HG02938 (cell line): Measurements from ENCODE around the gene USP22.
A peak's percentile ranks its signal among the peaks of the same experiment; 100 is the strongest.
"Not testable (repeated sequence)": the region's sequence is repeated elsewhere in the genome, so short reads cannot be mapped to it uniquely, and the experiment has no call there.

ENCODE experiments used
- ATAC-seq: cut with Tn5 transposase; IDR thresholded peaks from one replicate; pipeline ENCODE4 v1.9.1; 2021; ENCODE audit warnings: mild to moderate bottlenecking, moderate library complexity; ENCODE audit not compliant: unreplicated experiment

Gene USP22

DNA sequence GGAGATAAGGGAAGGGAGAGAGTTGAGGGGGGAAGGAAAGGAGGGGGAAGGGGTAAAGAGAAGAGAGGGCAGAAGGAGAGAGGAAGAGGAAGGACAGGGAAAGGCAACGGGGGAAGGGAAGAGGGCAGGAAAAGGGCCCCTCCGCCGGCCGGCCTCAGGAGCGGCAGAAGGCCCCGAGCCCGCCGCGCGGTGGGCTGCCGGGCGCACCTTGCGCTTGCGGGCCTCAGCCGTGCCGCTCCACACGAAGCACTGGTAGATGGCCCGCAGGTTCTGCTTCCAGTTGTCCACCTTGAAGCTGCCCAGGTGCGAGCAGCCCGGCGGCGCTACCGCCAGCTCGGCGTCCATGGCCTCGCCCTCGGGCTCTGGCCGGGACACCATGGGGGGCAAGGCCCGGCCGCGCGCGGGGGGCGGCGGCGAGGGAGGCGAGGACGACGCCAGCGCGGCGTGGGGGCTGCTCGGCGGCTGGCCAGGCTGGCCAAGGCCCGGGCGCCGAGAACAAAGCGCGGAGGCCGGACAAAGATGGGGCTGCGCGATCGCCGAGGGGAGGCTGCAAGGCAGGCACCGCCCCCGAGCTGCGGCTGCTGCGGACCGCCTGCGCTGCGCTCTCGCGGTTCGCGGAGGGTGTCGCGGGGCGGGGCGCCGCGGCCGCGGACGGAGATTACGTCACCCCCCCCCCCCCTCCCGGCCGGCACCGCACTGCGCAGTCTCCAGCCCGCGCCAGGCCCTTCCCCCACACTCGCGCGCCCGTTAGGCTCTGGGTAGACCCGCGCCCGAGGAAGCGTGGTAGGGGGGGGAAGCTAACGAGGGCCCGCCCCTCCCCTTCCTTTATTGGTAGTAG is at the start of gene USP22:
USP22 (minus strand) TSS at position 554 of the 838 bp plus-strand sequence; CDS start at position 378, 176 bp downstream.
- peak; percentile 43 for ATAC-seq

DNA sequence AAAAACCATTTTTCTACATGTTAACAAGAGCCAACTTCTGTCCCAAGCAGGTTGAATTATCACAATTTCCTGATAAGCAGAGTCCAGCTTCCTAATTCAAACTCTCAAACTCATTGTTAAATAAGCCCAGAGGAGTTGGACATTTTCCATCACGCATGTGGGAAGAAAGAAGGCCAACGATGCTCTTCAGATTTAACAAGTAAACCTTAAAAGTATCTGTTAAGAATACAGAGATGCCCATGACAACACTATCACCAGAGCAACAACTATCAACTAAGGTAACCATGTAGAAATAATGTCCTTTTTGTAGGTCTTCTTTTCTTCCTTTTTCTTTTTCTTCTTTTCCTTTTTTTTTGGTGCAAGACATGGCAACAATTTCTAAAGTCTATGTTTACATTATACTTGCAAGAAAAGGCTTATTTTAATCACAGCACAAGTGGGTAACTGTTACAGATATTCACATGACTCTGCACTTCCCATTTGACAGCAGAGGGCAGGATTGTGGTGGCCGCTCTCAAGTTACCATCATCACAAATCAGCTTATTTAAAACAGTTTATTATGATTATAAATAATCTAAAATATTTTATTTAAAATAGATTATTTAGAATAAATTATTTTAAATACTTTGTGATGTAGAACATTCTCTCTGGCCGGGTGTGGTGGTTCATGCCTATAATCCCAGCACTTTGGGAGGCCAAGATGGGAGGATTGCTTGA is 48.2 kb upstream of the USP22 start:
- ATAC-seq: no peak

DNA sequence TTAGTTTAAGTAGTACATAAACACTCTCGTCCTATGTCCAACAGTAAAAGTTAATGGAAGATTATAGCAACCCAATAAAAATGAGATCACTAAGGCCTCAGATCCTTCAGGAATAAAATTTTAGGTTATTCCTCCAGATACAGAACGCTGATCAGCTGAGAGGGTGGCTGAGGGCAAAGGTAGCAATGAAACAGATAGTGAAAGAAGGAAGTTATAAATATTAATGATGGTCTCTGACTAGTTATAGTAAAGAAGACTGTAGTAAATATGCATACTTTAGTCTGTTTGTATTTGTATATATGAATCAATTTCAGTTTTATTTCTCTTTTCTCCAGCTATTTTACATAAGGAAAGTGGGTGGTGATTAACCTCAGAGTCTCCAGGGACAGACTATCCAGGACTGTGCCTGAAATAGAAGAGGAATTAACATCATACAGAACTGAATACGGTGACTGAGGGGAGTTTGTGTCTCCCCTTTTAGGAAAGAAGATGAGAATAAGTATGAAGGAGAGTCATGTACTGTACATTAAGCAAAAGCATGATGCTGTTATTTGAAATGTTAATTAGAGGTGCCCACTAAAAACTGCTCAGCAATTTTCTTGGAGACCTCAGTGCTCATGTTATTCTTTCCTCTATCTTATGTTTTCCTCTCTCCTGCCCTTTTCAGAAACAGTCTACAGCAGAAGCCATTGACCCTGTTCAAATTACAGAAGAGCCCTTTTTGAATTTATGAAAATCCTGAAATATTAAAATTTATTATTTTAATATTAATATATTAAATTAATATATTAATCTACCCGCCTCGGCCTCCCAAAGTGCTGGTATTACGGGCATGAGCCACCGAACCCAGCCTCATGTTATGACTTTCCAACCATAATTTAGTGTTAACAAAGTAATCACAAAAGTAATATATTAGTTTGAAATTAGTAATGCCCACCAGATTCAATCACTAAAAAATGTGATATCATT is 47.4 kb upstream of the USP22 start:
- peak; percentile 49 for ATAC-seq

DNA sequence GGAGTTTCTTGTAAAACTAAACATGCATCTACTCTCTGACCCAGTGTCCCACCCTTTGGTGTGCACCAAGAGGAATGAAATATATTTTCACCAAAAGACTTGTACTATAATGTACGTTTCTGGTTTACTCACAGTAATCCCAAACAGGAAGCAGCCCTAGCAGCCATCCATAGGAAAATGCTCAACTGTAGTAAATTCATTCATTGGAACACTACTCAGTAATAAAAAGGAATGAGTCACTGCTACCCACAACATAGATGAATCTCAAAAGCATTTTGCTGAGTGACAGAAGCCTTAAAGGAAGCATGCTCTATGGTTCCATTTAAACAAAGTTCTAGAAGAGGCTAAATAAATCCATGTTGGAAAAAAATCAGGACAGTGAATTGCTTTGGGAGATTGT is 46.3 kb upstream of the USP22 start:
- ATAC-seq: no peak

DNA sequence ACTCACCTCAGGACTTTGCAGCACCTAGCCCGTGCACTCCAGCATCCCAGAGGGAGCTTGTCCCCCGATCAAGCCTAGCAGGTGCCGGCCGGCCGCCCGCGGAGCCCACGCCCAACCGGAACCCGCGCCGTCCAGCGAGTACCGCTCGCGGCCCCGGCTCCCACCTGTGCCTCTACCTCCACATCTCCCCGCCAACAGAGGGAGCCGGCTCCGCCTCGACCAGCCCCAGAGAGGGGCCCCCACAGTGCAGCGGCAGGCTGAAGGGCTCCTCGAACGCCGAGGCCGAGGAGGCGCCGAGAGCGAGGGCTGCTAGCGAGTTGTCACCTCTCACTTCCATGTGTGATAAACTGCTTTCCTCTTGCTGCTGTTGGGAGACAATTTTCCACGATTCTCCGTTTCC is 42.9 kb upstream of the USP22 start:
- no peak for ATAC-seq

DNA sequence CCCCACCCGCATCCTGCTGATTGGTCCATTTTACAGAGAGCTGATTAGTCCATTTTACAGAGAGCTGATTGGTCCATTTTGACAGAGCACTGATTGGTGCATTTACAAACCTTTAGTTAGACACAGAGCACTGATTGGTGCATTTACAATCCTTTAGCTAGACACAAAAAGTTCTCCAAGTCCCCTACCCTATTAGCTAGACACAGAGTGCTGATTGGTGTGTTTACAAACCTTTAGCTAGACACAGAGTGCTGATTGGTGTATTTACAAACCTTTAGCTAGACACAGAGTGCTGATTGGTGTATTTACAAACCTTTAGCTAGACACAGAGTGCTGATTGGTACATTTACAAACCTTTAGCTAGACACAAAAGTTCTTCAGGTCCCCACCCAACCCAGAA is 42.5 kb upstream of the USP22 start:
- not testable (repeated sequence) for ATAC-seq

DNA sequence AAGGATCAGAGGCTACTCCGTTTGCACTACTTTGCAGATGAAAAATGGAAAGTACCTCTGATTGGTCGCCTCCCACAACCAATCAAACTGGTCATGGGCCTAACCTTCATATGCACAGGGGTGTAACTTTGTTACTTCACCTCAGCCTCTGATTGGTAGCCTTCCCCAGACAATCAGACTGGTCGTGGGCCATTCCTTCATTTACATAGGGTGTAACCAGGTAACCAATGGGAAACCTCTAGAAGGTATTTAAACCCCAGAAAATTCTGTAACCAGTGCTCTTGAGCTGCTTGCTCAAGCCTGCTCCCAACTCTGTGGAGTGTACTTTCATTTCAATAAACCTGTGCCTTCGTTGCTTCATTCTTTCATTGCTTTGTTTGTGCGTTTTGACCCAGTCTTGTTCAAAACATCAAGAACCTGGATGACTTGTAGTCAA is 39.2 kb upstream of the USP22 start:
- no peak for ATAC-seq

DNA sequence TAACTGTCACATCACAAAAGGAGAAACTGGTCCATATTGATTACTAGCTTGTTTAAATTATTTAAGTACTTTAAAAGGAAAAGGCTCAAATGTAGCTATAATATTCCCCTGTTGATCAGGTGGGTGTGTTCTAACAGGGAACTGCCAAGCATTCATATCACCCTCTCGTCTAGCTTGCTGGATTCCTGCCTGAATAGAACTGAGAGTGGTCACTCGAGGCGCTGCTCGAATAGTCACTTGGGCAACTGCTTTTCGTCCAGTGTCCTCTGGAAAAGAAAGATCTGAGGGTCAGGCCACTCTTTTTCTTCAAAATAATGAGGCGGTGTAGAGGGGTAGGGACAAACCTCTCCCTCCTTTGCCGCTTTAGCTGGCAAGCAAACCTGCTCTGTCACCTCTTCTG is 36.4 kb upstream of the USP22 start:
- no peak for ATAC-seq

DNA sequence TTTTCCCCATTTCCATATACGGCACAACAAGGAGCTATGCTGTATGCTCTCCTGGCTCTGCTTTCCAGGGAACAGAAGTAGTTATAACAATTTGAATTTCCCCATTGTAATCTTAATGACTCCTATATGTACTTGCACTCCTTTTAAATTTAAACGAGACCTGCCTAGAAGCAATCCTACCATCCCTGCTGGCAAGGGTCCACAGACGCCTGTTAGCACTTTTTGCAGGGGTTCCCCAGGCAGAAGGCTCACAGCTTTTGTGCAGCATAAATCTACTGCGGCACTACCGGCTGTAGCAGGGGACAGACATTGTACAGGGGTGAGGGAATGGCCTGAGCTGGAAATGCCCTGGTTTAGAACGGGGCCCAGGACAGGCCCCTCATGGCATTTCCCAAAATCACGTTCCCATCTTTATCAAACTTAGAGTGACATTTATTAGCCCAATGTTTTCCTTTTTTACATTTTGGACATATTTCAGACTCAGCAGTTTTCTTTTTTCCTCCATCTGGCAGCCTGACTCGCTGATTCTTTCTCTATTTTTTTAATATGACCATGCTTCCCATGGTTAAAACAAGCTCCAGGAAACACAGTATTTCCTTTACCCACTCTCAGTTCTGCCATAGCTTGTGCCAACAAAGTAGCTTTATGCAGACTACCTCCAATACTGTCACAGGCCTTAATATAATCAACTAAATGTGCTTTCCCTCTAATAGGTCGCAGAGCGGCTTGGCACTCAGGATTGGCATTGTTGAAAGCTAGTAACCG is 35.4 kb upstream of the USP22 start:
- ATAC-seq: no peak

DNA sequence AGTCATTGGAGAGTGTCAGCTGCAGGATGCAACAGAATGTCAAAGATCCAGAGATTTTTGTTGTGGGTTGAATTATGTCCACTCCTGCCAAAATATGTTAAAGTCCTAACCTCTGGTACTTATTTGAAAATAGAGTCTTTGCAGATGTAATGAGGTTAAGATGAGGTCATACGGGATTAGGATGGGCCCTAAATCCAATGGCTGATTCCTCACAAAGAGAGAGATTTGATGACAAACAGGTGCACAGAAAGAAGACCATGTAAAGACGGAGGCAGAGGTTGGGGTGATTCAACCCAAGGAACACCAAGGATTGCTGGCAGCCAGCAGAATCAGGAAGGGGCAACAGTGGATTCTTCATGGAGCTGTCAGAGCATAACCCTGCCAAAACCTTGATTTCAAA is 34.5 kb upstream of the USP22 start:
- ATAC-seq: no peak

DNA sequence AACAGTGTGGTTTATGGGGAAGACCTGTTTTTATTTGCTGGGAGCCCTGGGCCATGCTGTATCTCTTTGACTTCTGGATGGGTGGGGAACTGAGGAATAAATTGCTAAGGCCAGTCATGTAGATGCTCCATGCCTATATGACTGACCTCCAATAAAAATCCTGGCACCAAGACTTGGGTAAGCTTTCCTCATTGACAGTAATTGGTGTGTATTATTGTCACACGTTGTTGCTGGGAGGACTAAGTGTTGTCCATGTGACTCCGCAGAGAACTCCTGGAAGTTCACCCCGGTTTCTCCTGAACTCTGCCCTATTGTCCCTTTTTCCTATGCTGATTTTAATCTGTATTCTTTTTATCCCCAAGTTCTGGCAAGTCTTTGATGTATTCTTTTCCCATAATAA is 33.4 kb upstream of the USP22 start:
- ATAC-seq: no peak

DNA sequence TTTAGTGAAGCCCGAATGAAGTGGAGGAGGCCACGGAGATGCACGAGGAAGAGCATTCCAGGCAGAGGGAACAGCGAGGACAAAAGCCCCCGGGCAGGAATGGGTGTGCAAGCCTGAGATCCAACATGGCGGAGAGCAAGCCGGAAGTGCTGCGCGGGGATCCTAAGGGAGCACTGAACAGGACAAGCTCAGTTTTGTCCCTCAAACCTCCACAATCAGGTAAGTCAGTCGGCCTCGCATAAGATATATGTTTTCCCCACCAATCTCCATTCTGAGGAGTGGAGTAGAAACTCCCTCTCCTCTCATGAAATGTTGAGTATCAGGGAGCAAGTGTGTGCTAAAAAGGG is 32.9 kb upstream of the USP22 start:
- ATAC-seq: no peak

DNA sequence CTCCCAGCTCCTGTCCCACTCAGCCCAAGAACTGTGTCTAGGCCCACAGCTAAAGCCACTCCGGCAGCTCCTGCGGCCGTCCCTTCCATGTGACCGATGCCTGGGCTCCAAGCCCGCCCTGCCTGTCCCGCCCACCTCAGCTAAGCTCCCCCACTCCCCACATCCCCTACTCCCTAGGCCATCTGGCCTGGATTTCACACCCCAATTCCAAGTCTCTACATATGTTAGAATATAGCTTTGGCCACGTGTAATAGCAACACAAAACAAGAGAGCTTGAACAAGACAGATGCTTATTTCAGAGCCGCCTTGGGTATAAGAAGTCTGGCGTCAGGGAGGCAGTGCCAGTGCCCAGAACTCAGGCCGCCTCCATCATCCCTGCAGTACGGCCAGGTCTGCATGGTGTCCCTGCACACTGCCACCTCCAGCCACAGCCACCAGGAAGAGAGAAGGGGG is 30.0 kb upstream of the USP22 start:
- ATAC-seq: no peak

DNA sequence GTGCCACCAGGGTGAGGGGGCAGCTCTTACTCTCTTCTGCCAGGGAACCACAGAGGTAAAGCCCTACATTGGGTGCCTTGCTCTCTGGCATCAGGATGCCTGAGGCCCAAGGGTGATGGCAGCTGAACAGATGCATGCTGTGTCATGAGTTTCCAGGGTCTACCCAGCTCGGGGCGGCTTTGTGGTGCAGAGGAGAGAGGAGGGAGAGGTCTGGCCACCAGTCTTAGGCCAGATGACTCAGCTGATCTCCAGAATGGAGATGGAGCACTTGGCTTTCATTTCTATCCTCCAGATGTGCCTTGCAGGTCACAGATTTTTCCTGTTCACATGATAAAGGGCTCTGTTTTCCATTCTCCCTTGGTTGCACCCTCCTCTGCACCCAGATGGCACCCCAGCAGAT is 23.6 kb upstream of the USP22 start:
- no peak for ATAC-seq

DNA sequence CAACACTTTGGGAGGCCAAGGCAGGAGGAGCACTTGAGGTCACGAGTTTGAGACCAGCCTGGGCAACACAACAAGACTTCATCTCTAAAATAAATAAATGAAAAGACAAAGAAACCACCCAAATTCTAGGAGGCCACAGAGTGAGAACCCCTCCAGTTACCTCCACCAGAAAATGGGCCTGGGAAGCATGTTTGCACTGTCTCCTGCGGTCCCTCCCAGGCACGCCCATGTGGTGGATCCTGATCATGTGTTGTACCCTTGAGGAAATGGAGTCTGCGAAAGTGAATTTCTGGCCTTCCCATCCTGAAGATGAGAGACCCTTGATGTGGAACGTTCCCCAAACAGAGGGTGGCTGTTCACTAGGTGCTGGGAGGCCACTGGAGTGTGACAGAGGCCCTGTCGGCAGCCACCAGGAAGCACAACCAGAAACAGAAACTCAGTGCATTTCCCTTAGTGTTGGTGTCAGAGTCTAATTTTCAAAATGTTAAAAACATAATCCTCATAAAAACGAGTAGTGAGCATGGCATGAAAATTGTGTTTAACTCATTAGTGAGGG is 19.2 kb upstream of the USP22 start:
- ATAC-seq: peak; percentile 52

DNA sequence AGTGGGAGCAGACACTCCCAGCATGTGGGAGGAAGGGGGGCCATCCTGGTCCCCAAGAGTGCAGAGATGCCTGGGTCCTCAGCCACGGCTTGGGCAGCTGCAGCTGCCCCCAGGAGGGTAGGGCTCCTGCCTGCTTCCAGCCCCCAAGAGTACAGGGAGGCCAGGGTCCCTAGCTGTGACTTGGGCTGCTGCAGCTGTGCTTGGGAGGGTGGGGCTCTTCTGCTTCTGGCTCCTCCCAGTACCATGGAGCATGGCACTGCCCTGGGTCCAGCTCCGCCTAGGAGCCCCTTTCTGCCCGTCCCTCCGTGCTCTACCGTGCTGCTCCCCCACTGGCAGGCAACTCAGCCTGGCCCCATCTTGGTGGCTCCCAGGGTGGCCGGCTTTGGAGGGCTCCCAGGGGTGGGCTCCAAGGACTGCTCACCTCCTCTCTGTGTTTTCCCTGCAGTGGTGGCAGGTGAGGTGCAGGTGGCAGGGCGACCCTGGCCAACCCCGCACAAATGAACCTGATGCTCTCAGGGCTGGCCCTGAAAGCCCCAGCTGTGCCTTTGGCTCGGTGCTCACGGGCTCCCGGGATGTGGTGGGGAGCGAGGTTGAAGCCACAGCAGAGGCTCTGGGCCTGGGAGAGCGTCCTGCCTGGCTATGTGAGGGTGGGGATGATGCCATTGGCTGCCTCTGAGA is 18.5 kb upstream of the USP22 start:
- no peak for ATAC-seq

DNA sequence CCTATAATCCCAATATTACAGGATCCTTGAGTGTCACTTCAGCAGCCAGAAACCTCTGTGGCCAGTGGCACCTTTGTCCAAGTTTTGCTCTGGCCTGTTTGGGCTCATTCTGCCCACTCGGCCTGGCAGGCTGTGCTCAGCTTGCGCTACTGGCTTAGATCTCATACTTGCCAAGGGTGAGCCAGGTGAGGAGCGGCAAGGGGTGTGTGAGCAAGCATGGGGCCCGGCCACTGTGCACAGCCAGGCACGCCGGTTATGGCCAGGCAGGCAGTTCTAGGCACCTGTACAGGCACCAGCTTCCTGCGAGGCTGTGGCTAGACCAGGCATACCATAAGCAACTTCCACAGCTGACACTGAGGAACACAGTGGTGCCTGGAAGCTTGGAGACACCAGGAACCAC is 16.9 kb upstream of the USP22 start:
- no peak for ATAC-seq

DNA sequence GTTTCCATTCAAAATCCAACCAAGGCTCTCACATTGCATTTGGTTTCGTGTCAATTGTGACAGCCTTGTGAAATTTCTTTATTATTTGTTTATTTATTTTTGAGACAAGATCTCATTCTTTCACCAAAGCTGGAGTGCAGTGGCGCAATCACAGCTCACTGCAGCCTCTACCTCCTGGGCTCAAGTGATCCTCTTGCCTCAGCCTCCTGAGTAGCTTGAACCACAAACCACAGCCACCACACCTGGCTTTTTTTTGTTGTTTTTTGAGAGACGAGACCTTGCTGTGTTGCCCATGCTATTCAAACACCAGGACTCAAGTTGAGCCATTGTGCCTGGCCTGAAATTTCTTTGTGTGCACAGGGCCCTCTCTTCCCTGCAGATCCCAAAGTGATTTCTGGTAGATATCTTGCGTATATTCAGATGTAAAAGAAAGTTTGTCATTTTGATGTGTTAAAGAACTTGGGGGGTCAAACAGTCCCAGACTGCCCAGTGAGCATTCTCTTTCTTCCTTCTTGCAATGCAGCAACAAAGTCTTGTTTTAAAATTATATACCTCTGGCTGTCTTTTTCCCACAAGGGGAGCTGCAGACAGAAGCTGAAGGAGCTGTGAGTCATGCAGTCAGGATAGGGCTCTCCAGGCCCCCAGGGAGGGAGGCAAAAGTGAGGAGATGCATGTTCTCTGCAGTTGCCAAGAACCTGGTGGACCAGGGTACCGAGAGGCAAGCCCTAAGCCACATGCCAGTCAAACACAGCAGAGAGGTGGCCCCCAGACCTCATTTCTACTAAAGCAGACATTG is 15.5 kb upstream of the USP22 start:
- ATAC-seq: no peak

DNA sequence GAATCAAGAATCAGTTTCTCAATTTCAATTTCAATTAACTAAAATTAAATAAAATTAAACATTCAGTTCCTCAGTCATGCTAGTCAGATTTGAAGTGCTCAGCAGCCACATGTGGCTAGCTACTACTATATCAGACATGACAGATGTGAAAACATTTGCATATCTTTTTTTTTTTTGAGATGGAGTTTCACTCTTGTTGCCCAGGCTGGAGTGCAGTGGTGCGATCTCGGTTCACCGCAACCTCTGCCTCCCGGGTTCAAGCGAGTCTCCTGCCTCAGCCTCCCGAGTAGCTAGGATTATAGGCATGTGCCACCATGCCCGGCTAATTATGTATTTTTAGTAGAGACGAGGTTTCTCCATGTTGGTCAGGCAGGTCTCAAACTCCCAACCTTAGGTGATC is 10.2 kb upstream of the USP22 start:
- ATAC-seq: peak; percentile 75
